Cerebellar nuclear complex (tissue), 1 donor: Measurements from ENCODE around the gene PDCD1LG2.
"Not testable (repeated sequence)": the region's sequence is repeated elsewhere in the genome, so short reads cannot be mapped to it uniquely, and the experiment has no call there.

Source experiments
- DNase-seq, 2 experiments: peaks; one replicate each; lab custom pipeline; 2025; lab: John Stamatoyannopoulos, UW

PDCD1LG2 gene

DNA sequence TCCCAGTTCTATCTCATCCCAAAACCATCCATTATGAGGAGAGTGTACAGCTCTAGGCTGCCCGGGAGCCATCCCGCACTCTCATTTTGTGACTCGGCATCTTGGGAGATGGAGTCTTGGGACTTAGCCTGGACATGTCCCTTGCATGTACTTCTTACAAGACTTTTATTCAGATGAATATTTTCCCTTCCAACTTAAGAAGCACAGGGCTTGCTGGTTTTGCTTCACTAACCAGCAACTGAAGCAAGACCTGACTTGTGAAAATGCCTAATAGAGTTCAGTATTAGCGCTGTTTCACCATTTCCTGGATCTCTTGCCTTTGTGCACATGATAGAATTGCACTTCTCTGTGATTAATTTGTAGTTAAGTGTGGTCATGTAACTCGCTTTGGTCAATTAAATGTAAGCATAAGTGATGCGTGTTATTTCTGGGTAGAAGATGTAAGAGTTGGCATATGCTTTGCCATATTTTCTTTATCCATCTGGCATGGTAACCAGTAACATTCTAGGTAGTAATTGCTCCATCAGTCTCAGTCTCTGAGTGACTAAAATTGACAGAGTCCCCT is 55.8 kb downstream of the PDCD1LG2 start:
- no peak for DNase-seq

DNA sequence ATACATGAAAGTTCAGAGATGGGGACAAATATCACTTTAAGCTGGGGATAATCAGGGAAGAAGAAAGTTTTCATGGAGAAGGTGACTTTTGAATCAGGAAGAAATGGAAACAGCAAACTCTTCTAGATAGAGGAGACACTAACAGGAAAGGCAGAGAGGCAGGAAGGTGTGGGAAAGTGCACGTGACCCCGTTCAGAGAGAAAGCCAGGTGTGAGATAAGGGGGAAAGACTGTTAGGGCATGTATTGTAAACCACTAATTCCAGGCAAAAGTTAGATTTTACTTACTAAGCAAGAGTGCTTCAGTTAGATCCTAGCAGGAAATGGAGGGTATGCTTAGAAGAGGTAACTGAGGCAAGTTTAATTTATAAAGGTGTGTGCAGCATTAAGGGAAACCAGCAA is 58.5 kb downstream of the PDCD1LG2 start:
- DNase-seq = no peak

DNA sequence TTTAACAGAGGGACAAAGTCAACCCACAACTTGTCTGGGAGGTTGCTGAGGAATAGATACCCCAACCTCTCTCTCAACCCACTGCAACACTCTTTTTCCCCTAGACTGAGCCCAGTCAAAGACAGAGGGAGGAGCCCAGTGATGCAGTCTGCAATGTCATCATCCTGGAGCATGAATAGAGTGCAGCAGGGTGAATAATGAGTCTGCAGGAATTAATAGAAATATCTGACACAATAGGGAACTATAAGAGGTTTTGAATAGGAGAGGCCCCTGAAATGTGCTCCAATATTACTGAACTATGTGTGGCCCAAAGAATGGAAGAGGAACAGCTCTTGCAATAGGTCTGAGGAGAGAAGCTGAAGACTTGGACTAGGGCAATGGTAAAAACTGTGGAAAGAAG is 59.1 kb downstream of the PDCD1LG2 start:
- DNase-seq = no peak

DNA sequence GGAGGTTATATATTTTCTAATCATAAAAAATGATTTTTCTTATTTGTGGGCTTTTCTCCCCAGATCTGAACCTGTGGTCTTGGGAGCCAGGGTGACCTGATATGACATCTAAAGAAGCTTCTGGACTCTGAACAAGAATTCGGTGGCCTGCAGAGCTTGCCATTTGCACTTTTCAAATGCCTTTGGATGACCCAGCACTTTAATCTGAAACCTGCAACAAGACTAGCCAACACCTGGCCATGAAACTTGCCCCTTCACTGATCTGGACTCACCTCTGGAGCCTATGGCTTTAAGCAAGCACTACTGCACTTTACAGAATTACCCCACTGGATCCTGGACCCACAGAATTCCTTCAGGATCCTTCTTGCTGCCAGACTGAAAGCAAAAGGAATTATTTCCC is 59.6 kb downstream of the PDCD1LG2 start:
- DNase-seq = no peak

DNA sequence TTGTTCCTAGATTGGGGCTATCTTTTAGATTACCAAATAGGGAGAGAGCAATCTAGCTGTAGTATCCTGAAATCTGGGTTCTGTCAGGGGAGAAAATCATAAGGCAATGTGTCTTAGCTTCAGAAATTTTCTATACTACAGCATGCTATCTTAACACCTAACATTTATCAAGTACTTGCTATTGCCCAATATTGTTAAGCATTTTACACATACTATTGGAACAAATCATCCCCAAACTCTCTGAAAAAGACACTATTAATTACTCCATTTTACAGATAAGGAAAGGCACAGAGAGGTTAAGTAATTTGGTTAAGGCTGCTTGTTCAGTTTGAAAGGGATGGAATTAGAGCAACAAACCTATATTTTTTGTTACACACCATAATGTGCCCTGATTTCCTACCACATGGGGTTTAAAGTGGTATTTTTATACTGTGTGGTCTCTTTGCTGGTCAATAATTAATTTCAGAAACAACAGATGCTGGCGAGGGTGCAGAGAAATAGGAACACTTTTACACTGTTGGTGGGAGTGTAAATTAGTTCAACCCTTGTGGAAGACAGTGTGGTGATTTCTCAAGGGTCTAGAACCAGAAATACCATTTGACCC is 61.4 kb downstream of the PDCD1LG2 start:
- no peak for DNase-seq

DNA sequence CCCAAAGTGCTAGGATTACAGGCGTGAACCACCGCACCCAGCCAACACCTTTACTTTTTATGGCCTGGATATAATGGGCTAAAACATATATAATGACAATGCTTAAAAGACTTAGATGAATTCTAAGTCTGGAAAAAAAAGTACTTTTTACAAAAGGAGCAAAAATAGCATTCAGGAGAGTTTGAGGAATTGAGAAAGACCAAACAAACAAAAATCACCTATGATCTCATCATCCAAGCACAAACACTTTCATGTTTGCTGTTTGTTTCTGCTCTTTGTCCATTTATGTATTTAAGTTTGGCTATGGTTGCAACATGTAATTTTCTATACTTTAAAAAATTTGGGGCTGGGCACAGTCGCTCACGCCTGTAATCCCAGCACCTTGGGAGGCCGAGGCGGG is 63.8 kb downstream of the PDCD1LG2 start:
- DNase-seq = no peak

DNA sequence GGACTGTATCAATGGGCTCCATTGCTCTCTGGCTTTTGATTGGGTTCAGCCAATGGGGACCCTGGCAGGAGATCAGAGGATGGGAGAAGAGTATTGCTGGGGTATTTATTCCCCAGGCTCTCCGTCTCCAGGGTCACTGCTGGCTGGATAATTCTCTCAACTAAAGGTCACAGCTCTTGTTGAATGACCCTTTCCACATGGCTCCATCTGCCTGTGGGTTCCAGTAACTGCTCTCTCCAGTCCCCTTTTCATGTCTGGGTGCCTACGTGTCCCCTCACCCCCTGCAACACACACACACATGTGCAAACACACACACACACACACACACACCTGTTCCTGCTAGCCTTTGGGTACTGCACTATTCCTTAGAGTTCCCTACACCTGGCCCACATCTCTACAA is 64.7 kb downstream of the PDCD1LG2 start:
- no peak for DNase-seq

DNA sequence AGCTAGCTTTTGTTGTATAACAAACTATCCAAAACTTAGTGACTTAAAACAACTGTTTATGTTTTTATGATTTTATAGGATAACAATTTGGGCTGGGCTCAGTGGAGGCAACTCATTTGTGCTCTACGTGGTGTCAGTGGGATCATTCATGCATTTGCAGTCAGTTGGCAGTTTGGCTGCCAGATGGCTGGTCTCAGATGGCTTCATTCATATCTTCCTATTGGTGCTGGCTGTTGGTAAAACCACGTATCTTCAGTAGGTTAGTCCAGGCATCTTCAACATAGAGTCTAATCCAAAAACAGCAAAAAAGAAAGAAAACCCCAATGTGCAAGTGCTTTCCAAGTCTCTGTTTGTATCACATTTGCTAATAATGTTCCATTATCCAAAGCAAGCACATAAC is 66.9 kb downstream of the PDCD1LG2 start:
- DNase-seq = no peak

DNA sequence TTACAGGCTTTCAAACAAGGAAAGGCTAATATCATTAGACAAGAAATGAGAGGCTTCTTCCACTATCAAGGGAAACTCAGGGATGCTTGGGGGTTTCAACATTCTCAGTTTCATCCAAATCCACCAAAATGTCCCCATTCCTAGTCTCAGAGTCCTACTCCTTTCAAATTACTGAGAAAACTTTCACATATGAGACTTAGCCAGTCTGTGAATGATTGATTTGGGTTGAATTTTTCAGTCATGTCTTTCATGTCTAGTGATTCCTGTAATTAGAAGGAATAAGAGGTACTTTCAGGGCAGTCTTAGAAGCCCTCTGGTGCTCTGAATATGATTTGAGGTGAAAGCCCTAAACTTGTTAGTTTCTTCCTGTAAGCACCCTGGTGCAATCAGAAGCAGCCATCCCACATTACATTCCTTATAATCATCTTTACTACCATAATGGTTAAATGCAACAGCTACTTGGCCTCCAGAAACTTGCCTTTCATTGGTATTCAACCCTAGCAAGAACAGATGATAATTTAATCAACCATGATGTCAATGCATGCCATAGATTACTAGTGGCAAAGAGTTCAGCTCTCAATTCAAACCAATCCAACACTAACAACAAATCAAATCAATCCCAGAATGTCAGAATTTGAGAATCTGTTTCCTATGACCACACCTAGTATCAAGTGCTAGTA is 67.8 kb downstream of the PDCD1LG2 start:
- DNase-seq = no peak

DNA sequence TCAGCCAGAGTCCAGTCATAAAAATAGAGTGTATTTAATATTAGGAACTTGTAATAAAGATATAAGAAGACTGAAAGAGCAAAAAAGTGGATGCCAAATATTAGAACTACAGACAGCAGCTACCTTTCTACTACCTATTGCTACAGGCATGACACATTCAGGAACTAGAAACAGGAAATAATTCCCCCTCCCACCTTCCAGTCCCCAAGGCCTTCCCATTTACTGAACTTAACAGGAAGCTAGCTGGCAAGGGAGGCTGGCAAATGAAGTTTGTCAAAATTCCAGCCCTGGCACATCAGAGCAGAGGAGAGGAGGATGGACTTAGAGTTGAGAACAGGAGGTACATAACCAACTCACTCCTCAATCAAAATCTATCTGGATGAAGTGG is 68.4 kb downstream of the PDCD1LG2 start:
- DNase-seq = no peak

DNA sequence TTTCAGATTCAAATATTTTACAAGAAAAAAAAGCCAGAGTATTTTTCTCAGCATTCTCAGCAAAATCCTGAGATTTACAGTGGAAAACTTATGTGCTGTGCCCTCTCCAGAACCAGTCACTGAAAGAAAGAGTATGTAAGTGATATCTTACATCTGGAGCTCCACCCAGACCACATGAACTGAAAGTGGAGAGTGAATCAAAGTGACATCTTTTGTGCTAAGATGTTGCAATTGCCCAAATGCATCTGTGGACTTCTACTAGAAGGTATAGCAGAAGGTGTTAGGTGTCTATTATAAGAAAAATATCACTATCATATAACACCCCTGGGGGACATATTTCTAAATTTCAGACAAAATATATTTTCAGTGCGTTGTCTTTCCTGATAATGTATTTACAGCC is 69.5 kb downstream of the PDCD1LG2 start:
- no peak for DNase-seq

DNA sequence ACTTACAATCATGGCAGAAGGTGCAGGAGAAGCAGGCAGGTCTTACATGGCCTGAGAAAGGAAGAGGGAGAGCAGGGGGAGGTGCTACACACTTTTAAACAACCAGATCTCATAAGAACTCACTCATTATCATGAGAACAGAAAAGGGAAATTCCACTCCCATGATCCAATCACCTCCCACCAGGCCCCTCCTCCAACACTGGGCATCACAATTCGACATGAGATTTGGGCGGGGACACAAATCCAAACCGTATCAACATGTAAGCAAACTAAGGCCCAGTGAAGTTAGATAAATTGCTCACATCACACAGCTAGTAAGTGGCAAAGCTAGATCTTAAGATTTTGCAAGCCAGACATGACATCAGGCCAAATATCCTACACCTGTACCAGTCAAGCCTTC is 70.3 kb downstream of the PDCD1LG2 start:
- DNase-seq = no peak

DNA sequence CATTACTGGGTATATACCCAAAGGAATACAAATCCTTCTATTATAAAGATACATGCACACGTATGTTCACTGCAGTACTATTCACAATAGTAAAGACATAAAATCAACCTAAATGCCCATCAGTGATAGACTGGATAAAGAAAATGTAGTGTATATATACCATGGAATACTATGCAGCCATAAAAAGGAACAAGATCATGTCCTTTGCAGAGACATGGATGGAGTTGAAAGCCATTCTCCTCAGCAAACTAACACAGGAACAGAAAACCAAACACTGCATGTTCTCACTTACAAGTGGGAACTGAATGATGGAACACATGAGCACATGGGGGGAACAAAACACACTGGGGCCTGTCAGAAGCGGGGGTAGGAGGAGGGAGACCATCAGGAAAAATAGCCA is 71.4 kb downstream of the PDCD1LG2 start:
- DNase-seq = not testable (repeated sequence)

DNA sequence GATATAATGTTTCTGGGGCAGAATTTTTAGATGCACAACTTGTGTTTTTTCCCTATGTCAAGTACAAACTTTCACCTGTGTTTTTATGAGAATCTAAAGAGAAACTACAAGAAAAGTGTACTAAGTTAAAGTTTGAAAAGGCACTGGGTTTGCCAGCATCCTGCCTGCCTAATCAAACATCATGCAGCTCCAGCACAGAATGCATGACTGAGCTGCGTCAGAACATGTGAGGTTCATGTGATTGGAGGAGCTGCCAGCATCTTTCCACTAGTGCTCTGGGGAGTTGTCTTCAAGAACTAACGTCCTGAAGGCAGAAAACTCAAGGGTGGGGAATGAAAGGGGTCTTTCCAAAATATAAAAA is 72.5 kb downstream of the PDCD1LG2 start:
- DNase-seq = no peak

DNA sequence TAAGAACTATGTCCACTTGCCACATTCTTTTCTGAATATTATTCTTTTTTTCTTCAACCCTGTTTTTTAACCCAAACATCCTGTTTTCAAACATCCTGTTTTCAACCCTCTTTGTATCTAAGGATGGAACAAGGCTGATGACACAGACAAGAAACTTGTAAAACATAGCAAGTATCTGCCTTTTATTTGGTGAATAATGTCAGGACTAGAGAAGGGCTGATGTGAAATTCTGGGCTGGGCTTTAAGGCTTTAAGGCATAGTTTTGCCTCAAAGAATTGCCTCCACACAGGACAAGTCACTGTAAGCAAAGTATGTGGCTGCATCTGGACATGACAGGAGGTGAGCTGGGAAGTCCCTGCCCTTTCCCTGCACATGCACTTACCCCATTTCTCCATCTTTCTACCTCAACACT is 76.1 kb downstream of the PDCD1LG2 start:
- DNase-seq = no peak

DNA sequence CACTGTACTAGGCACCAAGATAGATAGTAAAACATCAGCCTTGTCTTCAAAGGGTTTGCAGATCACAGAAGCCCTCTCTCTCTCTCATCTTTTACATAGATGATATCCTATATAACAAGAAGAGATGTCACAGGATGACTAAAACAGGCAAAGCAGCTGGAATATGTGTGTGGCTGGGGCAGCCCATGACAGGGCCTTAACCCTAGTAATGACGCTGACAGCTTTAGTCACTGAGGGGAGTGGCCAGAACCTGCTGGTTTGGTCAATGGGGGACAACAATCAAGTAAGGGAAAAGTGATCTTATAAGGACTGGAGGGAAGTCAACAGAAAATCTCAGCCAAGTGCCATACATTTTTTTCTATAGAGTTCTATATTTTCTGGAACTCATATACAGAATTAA is 76.7 kb downstream of the PDCD1LG2 start:
- DNase-seq = no peak

DNA sequence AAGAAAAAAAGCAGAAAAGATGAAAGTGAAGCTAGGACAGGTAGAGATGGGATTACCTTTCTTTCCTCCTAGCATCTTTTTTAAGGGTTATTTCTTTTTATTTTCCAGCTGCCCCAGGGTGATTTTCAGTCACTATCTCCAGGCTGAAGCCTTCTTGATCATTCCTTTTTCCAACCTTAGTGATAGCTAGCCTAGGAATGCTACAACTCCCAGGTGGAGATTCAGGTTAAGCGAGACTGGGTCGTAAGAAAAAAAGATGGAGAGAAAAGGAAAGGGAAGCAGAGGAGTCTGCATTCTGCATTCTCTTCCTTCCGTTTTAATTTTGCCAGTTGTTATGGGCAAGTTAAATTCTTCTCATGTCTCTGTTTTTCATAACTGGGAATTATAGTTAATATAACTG is 81.9 kb downstream of the PDCD1LG2 start:
- DNase-seq = no peak

DNA sequence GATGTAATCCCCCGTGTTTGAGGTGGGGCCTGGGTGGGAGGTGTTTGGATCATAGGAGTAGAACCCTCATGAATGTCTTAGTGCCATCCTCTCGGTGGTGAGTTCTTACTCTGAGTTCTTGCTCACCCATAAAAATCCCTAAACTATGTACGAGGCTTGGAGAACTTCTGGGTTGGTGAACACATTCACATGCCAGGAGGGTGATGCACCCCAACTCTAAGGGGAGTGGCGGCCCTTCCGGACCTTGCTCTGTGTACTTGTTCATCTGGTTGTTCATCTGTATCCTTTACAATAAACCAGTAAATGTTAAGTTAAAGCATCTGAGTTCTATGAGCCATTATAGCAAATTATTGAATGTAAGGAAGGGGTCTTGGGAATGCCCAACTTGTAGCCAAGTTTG is 82.6 kb downstream of the PDCD1LG2 start:
- DNase-seq = no peak

DNA sequence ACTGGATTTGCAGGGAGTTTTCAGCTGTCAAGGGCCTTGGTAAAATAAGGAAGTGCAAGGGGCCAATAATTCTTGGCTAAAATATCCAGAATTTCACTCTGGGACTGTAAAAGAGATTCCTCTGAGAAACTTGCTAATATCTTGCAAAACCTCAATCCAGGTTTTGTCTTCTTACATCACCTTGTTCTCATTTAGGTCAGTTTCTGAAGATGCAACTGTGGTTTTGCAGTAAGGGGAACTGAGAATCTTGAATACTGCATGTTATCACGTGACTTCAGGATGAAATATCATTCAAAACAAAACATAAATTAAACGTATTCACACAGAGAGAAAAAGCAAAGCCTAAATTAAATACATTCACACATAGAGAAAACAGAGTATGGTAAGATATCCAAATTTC is 83.6 kb downstream of the PDCD1LG2 start:
- DNase-seq = no peak

DNA sequence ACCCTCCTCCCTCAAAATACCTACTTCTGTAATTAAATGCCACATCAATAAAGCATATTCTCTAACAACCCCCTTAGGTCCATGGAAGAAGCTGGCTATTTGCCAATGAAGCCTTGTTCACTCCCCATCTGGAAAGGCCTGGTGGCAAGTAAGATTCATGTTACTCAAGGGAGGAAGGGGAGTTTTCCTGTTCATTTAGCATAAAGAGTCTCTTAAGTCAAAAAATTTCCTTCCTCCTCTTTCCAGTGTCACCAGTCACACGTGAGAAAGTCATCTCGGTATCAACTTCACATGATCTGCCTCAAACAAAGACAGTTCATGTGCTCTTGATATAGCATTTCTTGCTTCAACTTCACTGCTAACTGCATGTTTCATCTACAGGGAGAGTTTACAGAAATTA is 85.8 kb downstream of the PDCD1LG2 start:
- DNase-seq = no peak

DNA sequence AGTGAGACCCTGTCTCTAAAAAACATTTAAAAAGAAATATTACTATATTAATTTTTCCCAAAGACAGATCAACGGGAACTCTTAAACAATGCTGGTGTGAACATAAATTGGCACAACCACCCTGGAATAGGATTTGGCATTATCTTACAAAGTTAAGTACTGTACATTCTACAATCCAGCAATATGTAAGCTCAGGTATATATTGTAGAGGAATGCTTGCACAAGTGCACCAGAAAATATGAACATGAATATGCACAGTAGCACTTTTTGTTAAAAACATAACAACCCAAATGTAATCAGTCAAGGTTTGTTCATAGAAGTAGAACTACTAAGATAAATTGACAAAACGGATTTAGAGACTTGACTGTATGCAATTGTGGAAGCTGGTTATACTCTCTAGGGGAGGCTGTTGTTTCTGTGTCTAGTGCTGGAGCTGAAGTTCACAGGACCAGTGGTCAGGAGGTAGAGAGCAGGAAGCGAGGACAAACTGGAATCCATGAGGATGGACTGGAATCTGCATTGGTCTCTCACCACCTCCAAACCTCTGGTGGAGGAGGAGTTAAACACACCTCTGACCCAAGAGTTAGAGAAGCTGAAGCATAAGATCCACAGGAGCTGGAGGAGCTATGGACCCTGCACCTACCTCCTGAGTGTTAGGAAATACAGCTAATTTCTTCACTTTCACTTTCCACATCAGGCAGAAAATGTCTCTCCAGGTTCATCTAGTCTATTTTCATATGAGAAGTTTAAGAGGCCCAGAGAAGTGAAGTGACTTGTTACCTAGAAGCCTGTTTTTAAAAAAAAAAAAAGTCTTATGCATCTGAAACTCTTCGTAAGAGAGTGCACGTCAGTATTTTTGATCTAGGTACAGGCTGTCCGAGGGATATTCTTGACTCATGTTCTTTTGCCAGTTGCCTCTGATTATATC is 98.2 kb downstream of the PDCD1LG2 start:
- DNase-seq = no peak

DNA sequence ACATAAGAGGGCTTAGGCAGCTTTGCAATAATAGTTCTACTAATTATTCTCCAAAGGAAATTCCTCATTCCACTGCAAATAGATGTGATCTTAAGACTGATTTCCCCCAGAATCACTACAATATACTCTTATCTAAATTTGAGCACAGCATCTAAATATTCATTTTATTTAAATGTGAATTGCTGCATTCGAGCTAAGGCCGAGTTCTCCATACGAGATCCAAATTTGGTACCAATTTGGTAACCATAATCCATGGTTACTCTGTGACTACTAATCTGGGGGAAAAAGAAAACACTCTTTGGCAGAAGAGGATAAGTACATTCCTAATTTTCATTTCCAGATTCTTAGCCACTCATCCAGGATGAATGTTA is 98.9 kb downstream of the PDCD1LG2 start:
- no peak for DNase-seq

DNA sequence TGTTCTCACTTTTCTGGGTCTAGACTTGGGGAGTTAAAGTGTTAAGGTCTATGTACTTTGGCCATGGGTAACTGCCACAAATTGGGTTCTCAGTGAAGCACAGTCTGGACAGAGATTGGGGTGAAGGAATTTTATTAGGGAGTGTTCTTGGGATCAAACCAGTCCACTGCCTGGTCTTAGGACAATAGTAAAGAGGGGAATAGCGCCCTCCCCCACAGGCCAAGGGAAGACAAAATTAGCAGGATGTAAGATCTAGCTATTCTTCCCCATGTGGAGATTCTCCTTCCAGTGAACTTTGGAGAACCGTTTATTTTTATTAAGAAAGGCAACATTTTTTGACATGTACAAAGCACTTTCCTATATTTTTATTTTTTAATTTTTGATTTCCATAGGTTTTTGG is 100.2 kb downstream of the PDCD1LG2 start:
- no peak for DNase-seq
